Heart left ventricle (tissue), 13 donors: ENCODE data around the gene PLCB4.

ENCODE experiments used
- POLR2A ChIP-seq, 2 donors: fragments of 450-650 bp; IDR thresholded peaks; one replicate each; pipeline ENCODE4 v1.6.1; 2017; ENCODE audit warnings: antibody characterized with exemption in 2 of 2, mild to moderate bottlenecking in 2 of 2, moderate library complexity in 2 of 2
- TF ChIP-seq, protein P1 (sequence below), 12 donors: fragments of 200-600 bp; sonication (generic) in 4 of 12; IDR thresholded peaks; one replicate each; pipeline versions ENCODE4 v1.5.0 to v1.8.0; 2018 to 2022; ENCODE audit warnings: antibody characterized with exemption in 12 of 12, mild to moderate bottlenecking in 5 of 12
- donor health status: ischemic (EF 13 %, LVEDD 7.1; RV severe dilation, severe dysfunction).
- donor health status: DM: no; HTN: yes; CAD: no.
- donor health status: DM: no; HTN: no; CAD: no.
- donor health status: ischemic (EF 25% LVEDD 6.9; RV normal size, moderate dysfunction).
- donor health status: ischemic (EF 25% LVEDD 5.7; RV mildly dilated, moderate dysfunction).
- donor health status: ischemic (EF 35%, LVEDD 5.7; RV mildly dilated, moderate dysfunction).
- donor health status: nonischemic (EF 11% LVEDD 7.7; RV severe dilation, severe dysfunction).
- donor health status: DM: yes; HTN: yes; CAD: no.
- donor health status: PGD.
- donor health status: ischemic (EF 29% LVEDD 5.4; RV normal size, mild dysfunction).
- donor health status: nonischemic (EF 23%, LVEDD 6.1; RV moderate dilation, normal function).

DNA sequence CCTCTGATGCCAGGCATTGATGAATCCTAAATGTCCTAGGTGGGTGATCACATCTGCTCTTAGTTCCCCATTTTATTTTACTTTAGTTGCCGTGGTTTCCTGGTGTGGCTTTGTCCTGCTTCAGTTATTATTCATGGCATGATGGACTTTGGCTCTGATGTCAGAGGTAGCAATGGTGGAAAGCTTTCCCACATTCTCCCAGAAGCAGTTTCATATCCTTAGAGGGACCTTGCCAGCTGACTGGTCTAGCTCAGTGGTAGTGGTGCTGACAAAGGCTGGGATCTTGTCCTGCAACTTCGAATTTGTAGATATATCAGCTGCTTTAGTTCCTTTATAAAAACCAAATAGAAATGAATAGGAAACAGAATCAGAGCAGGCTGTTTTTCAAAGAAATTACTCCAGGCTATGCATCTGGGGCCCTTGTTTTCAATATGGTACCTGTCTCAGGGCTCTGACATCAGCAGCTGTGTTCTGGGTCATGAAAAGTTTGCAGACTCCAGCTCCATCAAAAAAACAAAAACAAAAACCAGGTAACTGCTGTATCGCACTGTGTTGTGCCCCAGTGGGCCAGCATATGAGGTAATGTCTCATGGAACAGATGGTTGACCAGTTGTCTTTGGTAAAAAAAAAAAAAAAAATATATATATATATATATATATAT, 133.7 kb downstream of the PLCB4 start:
- TF ChIP-seq, protein P1, sequence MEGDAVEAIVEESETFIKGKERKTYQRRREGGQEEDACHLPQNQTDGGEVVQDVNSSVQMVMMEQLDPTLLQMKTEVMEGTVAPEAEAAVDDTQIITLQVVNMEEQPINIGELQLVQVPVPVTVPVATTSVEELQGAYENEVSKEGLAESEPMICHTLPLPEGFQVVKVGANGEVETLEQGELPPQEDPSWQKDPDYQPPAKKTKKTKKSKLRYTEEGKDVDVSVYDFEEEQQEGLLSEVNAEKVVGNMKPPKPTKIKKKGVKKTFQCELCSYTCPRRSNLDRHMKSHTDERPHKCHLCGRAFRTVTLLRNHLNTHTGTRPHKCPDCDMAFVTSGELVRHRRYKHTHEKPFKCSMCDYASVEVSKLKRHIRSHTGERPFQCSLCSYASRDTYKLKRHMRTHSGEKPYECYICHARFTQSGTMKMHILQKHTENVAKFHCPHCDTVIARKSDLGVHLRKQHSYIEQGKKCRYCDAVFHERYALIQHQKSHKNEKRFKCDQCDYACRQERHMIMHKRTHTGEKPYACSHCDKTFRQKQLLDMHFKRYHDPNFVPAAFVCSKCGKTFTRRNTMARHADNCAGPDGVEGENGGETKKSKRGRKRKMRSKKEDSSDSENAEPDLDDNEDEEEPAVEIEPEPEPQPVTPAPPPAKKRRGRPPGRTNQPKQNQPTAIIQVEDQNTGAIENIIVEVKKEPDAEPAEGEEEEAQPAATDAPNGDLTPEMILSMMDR (IDR thresholded peaks at IDR 0.05) = no peak
- TF ChIP-seq POLR2A (IDR thresholded peaks at IDR 0.05) = no peak
